Neutrophil (primary cell): ENCODE results near the gene GULP1.

Experiments used
- H3K27ac ChIP-seq: fragments of 200-600 bp; sonication (generic); 2 replicates; pipeline ENCODE4 v1.5.1; 2016; ENCODE audit warnings: mild to moderate bottlenecking, moderate library complexity
- H3K27me3 ChIP-seq: fragments of 200-600 bp; sonication (generic); 2 replicates; pipeline ENCODE4 v1.6.0; 2016; ENCODE audit warnings: mild to moderate bottlenecking
- H3K36me3 ChIP-seq: fragments of 200-600 bp; sonication (generic); 2 replicates; pipeline ENCODE4 v1.5.1; 2017
- H3K4me1 ChIP-seq, 2 experiments: fragments of 200-600 bp in 1 of 2; sonication (generic) in 1 of 2; 1 replicate in 1 of 2; 2 replicates in 1 of 2; pipeline versions ENCODE4 v1.5.1 to v1.6.1; 2013 to 2016; ENCODE audit warnings: low read depth in 1 of 2, low read length in 1 of 2, mild to moderate bottlenecking in 1 of 2, moderate library complexity in 1 of 2; ENCODE audit not compliant: control insufficient read depth in 1 of 2, insufficient read depth in 1 of 2
- H3K4me3 ChIP-seq, 2 experiments: fragments of 200-600 bp in 1 of 2; sonication (generic) in 1 of 2; 1 replicate in 1 of 2; 2 replicates in 1 of 2; pipeline ENCODE4 v1.5.1; 2013 to 2016; ENCODE audit warnings: low read depth in 1 of 2, low read length in 1 of 2, mild to moderate bottlenecking in 1 of 2, moderate library complexity in 1 of 2
- H3K9me3 ChIP-seq: fragments of 200-600 bp; sonication (generic); 2 replicates; pipeline ENCODE4 v1.5.1; 2016
- TF ChIP-seq, protein P1 (sequence below): fragments of 200-600 bp; sonication (generic); IDR thresholded peaks from 2 replicates; pipeline ENCODE4 v1.5.1; 2016; ENCODE audit warnings: antibody characterized with exemption

The GULP1 gene

DNA sequence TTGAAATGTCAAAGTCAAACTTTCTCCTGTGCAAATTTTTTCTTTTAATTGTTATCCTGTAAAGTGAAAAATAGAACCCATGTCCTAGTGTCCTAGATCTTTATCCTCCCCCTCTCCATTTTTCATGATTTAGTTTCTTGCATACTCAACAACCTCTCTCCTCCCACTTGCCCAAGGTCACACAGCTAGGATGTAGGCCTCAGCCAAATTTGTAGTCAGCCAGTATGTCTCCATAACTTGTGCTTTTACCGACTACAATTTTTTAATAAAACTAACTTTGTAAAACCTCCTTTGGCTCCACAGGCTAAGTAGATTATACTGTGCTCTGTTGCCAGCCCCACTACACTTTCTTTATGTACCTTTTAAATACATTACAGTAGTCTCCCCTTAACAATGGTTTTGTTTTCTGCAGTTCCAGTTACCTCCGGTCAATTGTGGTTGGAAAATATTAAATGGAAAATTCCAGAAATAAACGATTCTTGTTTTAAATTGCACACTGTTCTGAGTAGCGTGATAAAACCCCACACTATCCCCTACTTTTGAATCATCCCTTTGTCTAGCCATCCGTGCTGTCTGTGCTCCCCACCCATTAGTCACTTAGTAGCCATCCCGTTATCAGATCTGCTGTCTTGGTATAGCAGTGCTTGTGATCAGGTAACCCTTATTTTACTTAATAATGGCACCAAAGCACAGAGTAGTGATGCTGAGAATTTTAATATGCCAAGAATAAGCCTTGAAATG lies 22.8 kb downstream of the GULP1 start:
- Histone ChIP-seq H3K27me3 (no peaks in the 10 kb centered on the region), H3K9me3 (no peaks in the 10 kb centered on the region), H3K36me3 (no peaks in the 10 kb centered on the region), H3K27ac (no peak overlapping the region), H3K4me3 (no peak overlapping the region), H3K4me1 (no peaks in the 10 kb centered on the region)
- TF ChIP-seq, protein P1, sequence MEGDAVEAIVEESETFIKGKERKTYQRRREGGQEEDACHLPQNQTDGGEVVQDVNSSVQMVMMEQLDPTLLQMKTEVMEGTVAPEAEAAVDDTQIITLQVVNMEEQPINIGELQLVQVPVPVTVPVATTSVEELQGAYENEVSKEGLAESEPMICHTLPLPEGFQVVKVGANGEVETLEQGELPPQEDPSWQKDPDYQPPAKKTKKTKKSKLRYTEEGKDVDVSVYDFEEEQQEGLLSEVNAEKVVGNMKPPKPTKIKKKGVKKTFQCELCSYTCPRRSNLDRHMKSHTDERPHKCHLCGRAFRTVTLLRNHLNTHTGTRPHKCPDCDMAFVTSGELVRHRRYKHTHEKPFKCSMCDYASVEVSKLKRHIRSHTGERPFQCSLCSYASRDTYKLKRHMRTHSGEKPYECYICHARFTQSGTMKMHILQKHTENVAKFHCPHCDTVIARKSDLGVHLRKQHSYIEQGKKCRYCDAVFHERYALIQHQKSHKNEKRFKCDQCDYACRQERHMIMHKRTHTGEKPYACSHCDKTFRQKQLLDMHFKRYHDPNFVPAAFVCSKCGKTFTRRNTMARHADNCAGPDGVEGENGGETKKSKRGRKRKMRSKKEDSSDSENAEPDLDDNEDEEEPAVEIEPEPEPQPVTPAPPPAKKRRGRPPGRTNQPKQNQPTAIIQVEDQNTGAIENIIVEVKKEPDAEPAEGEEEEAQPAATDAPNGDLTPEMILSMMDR: no peak

DNA sequence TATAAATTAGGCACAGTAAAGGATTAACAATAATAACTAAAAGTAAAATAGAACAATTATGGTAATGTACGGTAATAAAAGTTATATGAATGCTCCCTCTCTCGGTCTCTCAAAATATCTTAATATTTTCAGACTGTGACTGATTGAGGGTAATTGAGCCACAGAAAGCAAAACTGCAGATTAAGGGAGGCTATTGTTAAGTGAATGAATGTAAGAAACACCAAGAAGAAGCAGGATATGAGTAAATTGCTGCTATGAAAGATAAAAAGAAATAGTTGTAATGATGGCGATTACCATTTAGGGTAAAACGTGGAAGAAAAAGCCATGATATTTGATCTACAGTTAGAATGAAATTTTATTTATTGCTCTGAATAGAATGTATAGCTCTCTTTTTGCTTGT lies 24.1 kb downstream of the GULP1 start:
- no peaks in the 10 kb centered on the region for H3K4me1 ChIP-seq
- no peak overlapping the region for H3K27ac ChIP-seq
- TF ChIP-seq, protein P1: no peak
- no peaks in the 10 kb centered on the region for H3K27me3 ChIP-seq
- H3K36me3 ChIP-seq: no peaks in the 10 kb centered on the region
- H3K4me3 ChIP-seq: no peak overlapping the region
- H3K9me3 ChIP-seq: no peaks in the 10 kb centered on the region

DNA sequence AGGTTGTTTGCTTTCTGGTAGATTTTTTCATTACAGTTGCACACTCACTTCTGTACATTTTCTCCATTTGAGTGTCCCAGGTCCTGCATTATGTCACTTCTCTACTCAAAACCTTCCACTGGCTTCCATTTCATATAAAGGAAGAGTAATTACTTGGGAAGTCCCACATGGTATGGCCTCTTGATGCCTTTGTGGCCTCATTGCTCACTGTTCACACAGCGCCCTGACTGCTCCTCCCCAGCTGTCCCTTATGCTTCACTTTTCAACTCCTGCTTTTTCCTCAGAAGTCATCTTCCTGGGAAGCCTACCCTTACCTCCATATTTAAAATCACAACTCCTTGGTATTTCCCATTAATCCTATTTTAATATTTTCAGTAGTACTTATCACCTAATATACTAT lies 24.7 kb downstream of the GULP1 start:
- no peaks in the 10 kb centered on the region for H3K4me1 ChIP-seq
- H3K9me3 ChIP-seq: no peaks in the 10 kb centered on the region
- TF ChIP-seq, protein P1: no peak
- H3K27me3 ChIP-seq: no peaks in the 10 kb centered on the region
- H3K27ac ChIP-seq: no peak overlapping the region
- no peaks in the 10 kb centered on the region for H3K36me3 ChIP-seq
- H3K4me3 ChIP-seq: no peak overlapping the region

DNA sequence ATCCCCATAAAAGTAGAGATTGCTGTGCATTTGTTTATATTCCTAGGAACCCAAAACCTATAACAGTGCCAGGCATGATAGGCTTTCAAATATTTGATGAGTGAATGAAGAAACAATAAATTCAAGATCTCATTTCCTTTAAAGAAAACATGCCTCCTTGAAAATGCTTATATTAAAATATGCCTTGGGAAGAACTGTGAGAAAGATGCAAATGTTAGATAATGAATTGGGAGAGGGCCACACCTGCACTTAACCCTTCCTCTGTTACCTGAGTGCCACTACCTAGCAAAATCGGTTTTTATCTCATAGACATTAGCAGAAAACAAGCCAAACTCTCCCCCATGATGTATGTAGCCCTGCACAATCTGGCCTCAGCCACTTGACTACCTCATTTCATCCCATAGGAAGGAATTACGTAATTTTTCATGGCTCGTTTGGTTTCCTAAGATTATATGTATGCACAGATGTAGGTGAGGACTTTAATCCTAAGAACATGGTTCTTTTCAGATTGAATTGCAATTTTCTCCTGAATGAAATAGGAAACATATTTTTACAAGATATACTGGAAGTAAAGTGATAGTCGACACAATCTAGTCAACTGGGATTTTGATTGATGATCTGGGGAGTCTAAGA lies 25.2 kb downstream of the GULP1 start:
- H3K27ac ChIP-seq: no peak overlapping the region
- H3K4me3 ChIP-seq: no peak overlapping the region
- H3K9me3 ChIP-seq: no peaks in the 10 kb centered on the region
- TF ChIP-seq, protein P1: no peak
- H3K27me3 ChIP-seq: no peaks in the 10 kb centered on the region
- no peaks in the 10 kb centered on the region for H3K36me3 ChIP-seq
- no peaks in the 10 kb centered on the region for H3K4me1 ChIP-seq

DNA sequence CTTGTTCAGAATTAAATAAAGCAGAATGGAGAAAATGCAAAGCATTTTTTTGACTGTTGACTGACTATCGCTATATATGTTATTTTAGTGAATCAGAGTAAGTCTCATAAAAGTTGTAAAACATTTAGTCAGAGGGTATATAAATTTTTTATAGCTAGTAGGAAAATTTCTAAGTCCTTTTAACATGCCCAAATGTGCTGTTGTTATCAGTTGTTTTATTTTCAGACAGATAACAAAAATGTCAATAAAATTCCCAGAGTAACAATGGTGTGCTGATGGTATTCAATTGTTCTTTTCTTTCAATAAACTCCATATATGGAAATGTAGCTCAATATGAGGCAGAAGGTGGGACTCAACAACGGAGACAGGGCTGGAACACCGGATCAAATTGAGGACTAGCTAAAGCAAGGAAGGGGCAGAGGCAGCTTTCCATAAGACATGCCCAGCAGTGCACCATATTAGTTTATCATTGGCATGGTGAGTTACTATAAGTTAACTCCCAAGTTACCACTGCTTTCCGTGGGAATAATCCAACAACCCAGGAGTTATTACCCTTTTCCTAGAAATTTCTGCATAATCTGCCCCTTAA lies 26.6 kb downstream of the GULP1 start:
- no peaks in the 10 kb centered on the region for H3K27me3 ChIP-seq
- H3K4me1 ChIP-seq: no peaks in the 10 kb centered on the region
- no peak overlapping the region for H3K27ac ChIP-seq

More for the DNA sequence above, 26.6 kb downstream of the GULP1 start:
- no peak overlapping the region for H3K4me3 ChIP-seq
- no peaks in the 10 kb centered on the region for H3K9me3 ChIP-seq
- TF ChIP-seq, protein P1: no peak
- H3K36me3 ChIP-seq: no peaks in the 10 kb centered on the region
